HUDEP-2 (cell line): ENCODE measurements around the gene CENPP.

Source experiments
- DNase-seq, 76 experiments: peaks; one replicate each; lab custom pipeline; 2025; ENCODE audit not compliant: unreplicated experiment in 76 of 76; lab: John Stamatoyannopoulos, UW

Gene CENPP

GRCh38 chr9:92468206-92468605 is 142.5 kb downstream of the CENPP start:
- no peak for DNase-seq

DNA sequence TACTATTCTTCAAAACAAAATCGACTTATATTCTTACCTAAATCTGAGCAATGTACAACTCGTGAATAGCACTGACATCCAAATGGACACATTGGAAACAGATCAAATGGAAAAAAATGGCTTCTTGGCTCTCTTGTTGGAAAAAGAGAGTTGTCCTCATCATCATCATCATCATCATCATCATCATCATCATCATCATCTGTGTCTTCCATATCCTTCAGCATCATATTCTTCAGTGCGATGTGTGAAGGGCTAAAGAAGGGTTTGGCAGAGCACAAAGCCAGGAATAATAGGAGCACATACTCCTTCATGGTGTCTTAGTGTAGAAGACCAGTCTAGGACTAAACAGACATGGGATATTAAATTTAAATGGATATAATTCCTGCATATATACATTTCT is 148.8 kb downstream of the CENPP start:
- no peak for DNase-seq

DNA sequence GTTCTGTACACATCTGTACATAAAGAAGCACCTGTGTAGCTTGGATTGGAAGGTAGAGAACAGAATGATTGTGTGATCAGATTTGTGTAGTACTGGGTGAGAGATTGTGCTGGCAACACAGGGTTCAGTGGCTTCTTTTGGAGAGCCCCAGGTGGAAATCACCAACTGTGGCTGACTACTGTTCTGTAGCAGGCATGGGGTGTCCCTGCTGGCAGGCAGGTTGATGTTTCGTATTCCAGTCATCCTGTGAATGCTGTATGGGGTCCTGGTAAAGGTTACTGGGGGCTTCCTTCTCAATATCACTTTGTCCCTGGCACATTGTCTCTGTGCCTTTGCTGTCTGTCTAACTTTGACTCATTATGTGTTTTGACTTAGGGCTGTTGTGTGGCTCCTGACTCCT is 151.2 kb downstream of the CENPP start:
- DNase-seq = no peak

DNA sequence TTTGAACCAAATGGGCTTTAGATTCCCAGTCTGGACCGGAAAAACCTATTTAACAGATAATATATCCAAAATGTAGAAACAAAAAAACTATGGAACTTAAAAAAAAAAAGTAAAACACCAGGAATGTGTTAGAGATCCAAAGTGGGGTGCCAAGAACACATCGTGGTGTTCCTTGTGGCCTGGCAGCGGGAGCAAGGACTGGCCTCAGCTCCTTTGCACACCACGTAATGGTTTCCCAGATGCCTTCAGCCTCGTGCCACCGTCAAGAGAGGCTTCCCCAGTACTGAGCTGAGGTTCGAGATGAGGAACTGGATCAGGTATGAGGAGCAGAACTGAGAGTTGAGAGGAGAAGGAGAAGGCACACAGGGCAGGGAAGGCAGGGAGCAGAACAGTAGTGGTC is 153.0 kb downstream of the CENPP start:
- no peak for DNase-seq

GRCh38 chr9:92479346-92479745 is 153.6 kb downstream of the CENPP start:
- DNase-seq = no peak

DNA sequence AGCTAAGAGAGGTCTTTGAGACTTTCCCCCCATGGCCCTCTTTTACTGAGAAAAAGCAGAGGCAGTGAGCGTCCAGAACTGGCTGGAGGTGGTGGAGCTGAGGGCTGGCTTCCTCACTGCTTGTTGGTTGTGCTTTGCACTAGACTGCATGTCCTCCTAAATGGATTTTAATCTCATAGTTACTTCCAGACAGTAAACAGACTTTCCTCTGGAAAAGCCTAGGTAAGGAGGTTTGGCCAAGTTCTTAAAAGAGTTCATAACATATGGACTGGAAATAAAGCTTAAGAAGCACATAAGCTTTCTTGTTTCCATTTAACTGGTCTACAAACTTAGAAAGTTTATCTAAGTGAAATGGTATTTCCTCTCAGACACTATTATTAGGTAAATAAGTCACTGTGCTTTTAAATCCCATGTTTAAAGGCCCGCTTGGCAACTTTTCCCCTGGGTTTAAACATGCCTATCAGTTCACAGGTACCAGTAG is 154.6 kb downstream of the CENPP start:
- no peak for DNase-seq

DNA sequence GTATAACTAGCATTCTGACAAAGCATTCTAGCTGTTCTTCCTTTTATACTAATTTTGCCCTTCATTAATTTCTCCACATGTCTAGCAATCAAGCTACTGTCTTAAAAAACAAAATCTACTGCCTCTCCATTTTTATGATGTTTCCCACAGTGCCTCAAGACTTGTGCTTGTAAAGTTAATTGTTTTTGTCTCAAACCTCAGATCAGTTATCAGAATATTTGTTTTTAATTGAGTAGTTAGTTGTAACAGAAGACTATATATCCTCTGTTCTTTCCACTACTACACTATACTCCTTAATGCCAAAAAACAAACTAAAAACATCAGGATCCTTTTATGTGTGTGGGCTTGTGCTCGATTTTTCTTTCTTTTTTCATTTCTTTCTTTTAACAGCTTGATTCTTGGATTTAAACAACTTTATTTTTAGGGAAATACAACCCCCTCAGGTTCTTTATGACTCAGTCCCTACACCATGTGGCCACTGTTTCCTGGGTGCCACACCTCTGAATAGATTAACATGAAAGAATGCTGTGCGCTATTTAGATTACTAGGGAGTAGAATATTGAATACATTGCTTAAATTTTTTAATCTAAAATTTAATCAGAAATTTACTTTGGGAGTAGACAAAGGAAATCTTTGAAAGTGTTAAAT is 155.4 kb downstream of the CENPP start:
- DNase-seq = peak in 17 of 76 experiments; percentile 1 to 45 (median 17)

DNA sequence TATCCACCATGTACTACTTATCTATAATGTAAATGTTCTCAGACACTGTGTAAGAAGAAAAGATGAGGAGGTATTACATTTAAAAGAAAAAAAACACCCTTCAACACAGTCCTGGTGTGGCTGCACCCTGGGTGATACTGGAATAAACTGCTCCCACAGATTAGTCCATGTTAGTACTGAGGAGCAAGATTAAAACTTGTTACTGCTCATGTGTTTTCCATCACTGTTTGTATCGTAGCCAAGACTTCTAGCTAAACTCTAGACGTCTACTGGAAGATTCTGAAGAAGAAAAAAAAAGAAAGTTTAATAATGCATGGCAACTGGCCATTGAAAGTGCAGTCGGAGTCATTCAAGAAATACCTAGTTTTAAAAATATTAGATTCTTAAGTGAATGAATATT is 156.6 kb downstream of the CENPP start, which contains the start of gene ASPN:
ASPN (minus strand) TSS at position 178 of the 400 bp plus-strand sequence.
- no peak for DNase-seq

- no peak for DNase-seq
Measured at GRCh38 chr9:92482805-92483204, 157.1 kb downstream of the CENPP start.

DNA sequence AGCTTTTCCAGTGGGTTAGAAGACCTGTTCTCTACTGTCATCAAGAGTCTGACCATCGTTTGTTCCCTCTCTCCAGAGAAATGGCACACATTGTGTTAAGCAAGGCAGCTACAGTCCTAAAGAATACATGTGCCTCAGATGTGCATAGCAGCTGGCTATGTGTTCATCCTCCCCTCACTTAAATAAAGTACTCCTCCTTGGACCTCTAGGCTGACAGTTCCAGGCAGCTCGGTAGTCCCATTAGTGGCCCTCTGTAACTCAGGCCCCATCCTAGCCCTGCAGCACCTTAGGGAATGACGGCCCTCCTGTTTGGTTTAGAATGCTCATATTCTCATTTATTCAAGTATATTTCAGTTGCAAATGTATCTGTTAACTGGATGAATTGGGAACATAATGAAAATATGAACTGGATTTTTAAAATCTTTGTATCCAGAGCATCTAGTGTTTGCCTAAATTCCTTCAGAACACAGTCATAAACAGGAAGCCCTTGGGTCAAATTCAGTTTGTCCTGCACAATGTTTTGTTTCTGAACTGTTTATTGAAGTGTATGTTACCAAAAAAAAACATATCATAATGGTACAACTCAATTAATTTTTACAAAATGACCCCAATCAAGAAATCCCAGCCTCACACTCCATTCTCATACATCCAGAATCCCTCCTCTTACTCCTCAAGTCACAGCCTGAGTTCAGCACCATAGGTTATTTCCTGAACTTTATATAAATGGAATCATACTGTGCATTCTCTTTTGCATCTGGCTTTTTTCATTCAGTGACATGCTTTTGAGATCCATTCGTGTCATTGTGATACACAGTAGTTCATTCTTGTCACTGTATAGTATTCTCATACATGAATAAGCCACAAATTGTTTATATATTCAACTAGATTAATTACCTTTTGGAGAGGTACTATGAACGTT is 158.1 kb downstream of the CENPP start:
- DNase-seq = no peak

DNA sequence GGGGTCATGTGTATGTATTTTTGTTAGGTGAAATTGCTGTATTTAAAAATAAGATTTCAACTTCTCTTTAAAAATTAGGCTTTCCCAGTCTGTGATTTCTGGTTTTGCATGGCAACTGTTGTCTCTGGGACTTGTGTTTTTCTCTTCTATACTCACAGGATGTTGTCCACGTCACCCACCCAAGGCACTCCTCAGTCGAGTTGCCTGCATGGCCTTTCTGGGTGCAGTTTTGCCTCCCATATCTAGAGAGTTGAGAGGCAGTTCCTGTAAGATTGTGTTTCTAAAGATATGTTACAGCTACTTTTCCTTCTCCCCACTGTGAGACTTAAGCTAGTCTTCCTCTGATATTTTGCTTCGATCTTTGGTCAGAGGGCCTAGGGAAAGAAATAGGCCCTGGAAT is 158.8 kb downstream of the CENPP start:
- no peak for DNase-seq

DNA sequence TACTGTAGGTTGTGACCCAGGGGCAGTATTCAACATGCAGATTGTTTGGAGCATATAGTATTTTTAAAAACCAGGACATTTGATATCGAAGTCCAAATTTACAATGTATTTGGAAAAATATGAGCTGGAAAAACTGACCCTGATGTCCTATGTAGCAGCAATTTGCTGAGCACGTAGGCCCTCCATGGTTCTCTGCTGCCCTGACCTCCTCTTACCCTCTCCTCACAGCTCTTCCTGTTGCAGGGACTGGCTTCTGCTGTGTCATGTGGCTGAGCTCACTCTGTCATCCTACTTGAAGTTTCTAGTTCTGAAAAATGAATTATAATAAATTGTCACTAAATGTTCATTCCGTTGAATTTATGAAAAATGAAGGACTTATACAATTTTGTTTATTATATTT is 160.6 kb downstream of the CENPP start:
- no peak for DNase-seq

- DNase-seq = no peak
Measured at GRCh38 chr9:92488681-92489550, 163.2 kb downstream of the CENPP start.

GRCh38 chr9:92492781-92493401 is 167.1 kb downstream of the CENPP start:
- no peak for DNase-seq

GRCh38 chr9:92493749-92494387 is 168.1 kb downstream of the CENPP start:
- DNase-seq = no peak

DNA sequence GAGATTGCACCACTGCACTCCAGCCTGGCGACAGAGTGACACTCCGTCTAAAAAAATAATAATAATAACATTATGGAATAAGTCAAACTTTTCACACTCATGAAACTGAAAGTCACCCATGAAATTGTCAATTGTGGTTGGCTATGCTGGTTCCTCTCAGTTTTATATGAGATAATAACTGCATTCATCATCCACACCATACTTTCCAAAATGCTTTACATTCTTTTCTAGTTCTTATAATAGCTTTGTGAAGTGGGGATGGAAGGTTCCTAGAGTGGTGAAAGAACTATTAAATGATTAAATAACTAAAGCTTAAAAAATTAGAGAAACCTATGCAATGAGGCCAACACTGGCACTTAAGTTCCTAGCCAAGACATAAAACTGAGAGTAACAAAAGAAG is 169.1 kb downstream of the CENPP start:
- DNase-seq = no peak

GRCh38 chr9:92496396-92497176 is 170.8 kb downstream of the CENPP start:
- no peak for DNase-seq

- DNase-seq = no peak
Measured at GRCh38 chr9:92499701-92500100, 173.9 kb downstream of the CENPP start.

GRCh38 chr9:92500725-92501124 is 175.0 kb downstream of the CENPP start:
- DNase-seq = no peak
